GM12878 (cell line): ENCODE measurements around the gene FAM228B. TPM values are rescaled to one million over a fixed set of nuclear protein-coding genes. Genes with fewer than 3 reads are reported as not detected.
A peak's percentile ranks its signal among the peaks of the same experiment; 100 is the strongest.

ENCODE experiments used
- ATAC-seq: fragments of 200-7000 bp; cut with Tn5 transposase; 3 replicates; pipeline ENCODE4 v1.9.1; 2020; ENCODE audit warnings: mild to moderate bottlenecking, moderate library complexity
- BruUV-seq: library from RNA; stranded (reverse); fragments of 400-500 nt; replicated peaks from 2 replicates; lab custom pipeline; 2021; lab: Mats Ljungman, UMichigan
- CTCF ChIA-PET: fragments of 300-600 bp; sonication (Branson Sonifier 250); formaldehyde crosslinking; extraction: SDS; loops from one replicate; lab custom pipeline; 2021; ENCODE audit warnings: inconsistent platforms; lab: Yijun Ruan, JAX
- POLR2A ChIA-PET: fragments of 350-600 bp; formaldehyde crosslinking; extraction: SDS; loops from one replicate; lab custom pipeline; 2021; ENCODE audit warnings: inconsistent platforms; lab: Charles Lee
- RAD21 ChIA-PET: fragments of 300-600 bp; sonication (Branson Sonifier 250); formaldehyde crosslinking; loops from one replicate; lab custom pipeline; 2023; ENCODE audit warnings: antibody characterized with exemption; ENCODE audit not compliant: unreplicated experiment; lab: Charles Lee
- SMC1A ChIA-PET: fragments of 300-600 bp; sonication (Branson Sonifier 250); formaldehyde crosslinking; loops from one replicate; lab custom pipeline; 2023; ENCODE audit not compliant: unreplicated experiment, uncharacterized antibody; lab: Charles Lee
- DNase-seq: peaks from one replicate; pipeline ENCODE4 v3.0.0-alpha.2; 2011; ENCODE audit warnings: low read depth, low spot score
- FAIRE-seq: peaks from 3 replicates; lab custom pipeline; 2011; peaks lifted over from hg19 to GRCh38; lab: Jason Lieb, UNC
- H2AFZ ChIP-seq: 2 replicates; pipeline ENCODE4 v1.6.0; 2011; ENCODE audit warnings: low read depth, low read length, control low read depth; ENCODE audit not compliant: control insufficient read depth
- H3K27ac ChIP-seq: 2 replicates; pipeline ENCODE4 v1.5.1; 2011; ENCODE audit warnings: control low read depth; ENCODE audit not compliant: control insufficient read depth, insufficient read depth
- H3K27me3 ChIP-seq, 2 experiments: replicated peaks in 1 of 2; 2 replicates each; pipeline versions ENCODE4 v1.6.0 to v1.6.1; 2011; ENCODE audit warnings: low read length in 1 of 2; ENCODE audit not compliant: control insufficient read depth in 2 of 2, insufficient read depth in 2 of 2
- H3K36me3 ChIP-seq, 2 experiments: 2 replicates each; pipeline ENCODE4 v1.5.1; 2011; ENCODE audit warnings: low read length in 1 of 2; ENCODE audit not compliant: control insufficient read depth in 2 of 2, insufficient read depth in 2 of 2
- H3K4me1 ChIP-seq: 2 replicates; pipeline ENCODE4 v1.6.1; 2011; ENCODE audit warnings: mild to moderate bottlenecking, low read length, moderate library complexity, mixed read lengths; ENCODE audit not compliant: control insufficient read depth, insufficient read depth
- H3K4me2 ChIP-seq: 2 replicates; pipeline ENCODE4 v1.6.0; 2011; ENCODE audit warnings: control low read depth; ENCODE audit not compliant: control insufficient read depth, insufficient read depth
- H3K4me3 ChIP-seq: fragments of 200-600 bp; sonication (generic); 2 replicates; pipeline ENCODE4 v1.5.1; 2016
- H3K79me2 ChIP-seq: 2 replicates; pipeline ENCODE4 v1.6.0; 2011; ENCODE audit warnings: low read length; ENCODE audit not compliant: control insufficient read depth, insufficient read depth
- H3K9ac ChIP-seq: 2 replicates; pipeline ENCODE4 v1.8.0; 2011; ENCODE audit warnings: low read length, control low read depth, mixed read lengths; ENCODE audit not compliant: control insufficient read depth, insufficient read depth
- H3K9me3 ChIP-seq: replicated peaks from 3 replicates; pipeline ENCODE4 v1.5.1; 2011; ENCODE audit warnings: mild to moderate bottlenecking, low read length; ENCODE audit not compliant: control insufficient read depth, insufficient read depth
- H4K20me1 ChIP-seq: 2 replicates; pipeline ENCODE4 v1.6.0; 2011; ENCODE audit not compliant: control insufficient read depth, insufficient read depth
- BHLHE40 ChIP-seq, 2 experiments: fragments of 450-650 bp in 1 of 2; IDR thresholded peaks; 2 replicates each; pipeline ENCODE4 v1.6.1; 2011 to 2017; ENCODE audit warnings: low read depth in 2 of 2, borderline replicate concordance in 1 of 2, improper control_type of control experiment in 1 of 2, low read length in 1 of 2, mild to moderate bottlenecking in 1 of 2
- MYB ChIP-seq: fragments of 150-350 bp; IDR thresholded peaks from 2 replicates; pipeline ENCODE4 v1.6.1; 2014; ENCODE audit warnings: mild to moderate bottlenecking, low read depth, low read length, borderline replicate concordance
- NR2C1 ChIP-seq: fragments of 450-650 bp; IDR thresholded peaks from 2 replicates; pipeline ENCODE4 v1.6.1; 2017; ENCODE audit warnings: antibody characterized with exemption, mild to moderate bottlenecking, moderate library complexity
- PBX3 ChIP-seq: IDR thresholded peaks from 2 replicates; pipeline ENCODE4 v1.6.1; 2011; ENCODE audit warnings: mild to moderate bottlenecking, low read depth, low read length, moderate library complexity; ENCODE audit not compliant: insufficient replicate concordance
- RCOR1 ChIP-seq: conservative IDR thresholded peaks from 2 replicates; pipeline ENCODE4 v1.6.1; 2012; ENCODE audit warnings: low read depth, low read length, improper control_type of control experiment
- RELA ChIP-seq: fragments of 450-650 bp; IDR thresholded peaks from 2 replicates; pipeline ENCODE4 v1.8.0; 2014; ENCODE audit warnings: borderline replicate concordance; ENCODE audit not compliant: partially characterized antibody
- SMARCA5 ChIP-seq: fragments of 450-650 bp; IDR thresholded peaks from 2 replicates; pipeline ENCODE4 v1.6.1; 2017; ENCODE audit warnings: mild to moderate bottlenecking
- ZNF207 ChIP-seq: fragments of 450-650 bp; IDR thresholded peaks from 2 replicates; pipeline ENCODE4 v1.6.1; 2014; ENCODE audit warnings: antibody characterized with exemption, mild to moderate bottlenecking, borderline replicate concordance
- ZNF217 ChIP-seq: fragments of 450-650 bp; IDR thresholded peaks from 2 replicates; pipeline ENCODE4 v1.6.1; 2017; ENCODE audit warnings: antibody characterized with exemption, mild to moderate bottlenecking
- ZNF274 ChIP-seq: IDR thresholded peaks from one replicate; pipeline ENCODE4 v1.8.0; 2011; ENCODE audit not compliant: insufficient read length, insufficient read depth
- ZNF687 ChIP-seq: fragments of 450-650 bp; IDR thresholded peaks from 2 replicates; pipeline ENCODE4 v1.6.1; 2017; ENCODE audit warnings: mild to moderate bottlenecking, moderate library complexity
- WGBS: methylation state at CpG from one replicate; pipeline ENCODE4 v1.1.6; 2016; ENCODE audit warnings: low lambda C conversion rate; ENCODE audit not compliant: insufficient replicate concordance, insufficient coverage; ENCODE audit errors: missing lambda C conversion rate; 5-methylcytosine and 5-hydroxymethylcytosine counted together
- in situ Hi-C: fragments of 300-500 bp; cut with MboI; formaldehyde crosslinking; loops from 9 replicates; pipeline ENCODE4 v1.14.3; 2018; ENCODE audit warnings: mixed read lengths
- intact Hi-C: fragments of 100-400 bp; cut with micrococcal nuclease; formaldehyde crosslinking; loops from one replicate; pipeline ENCODE4 v1.14.2; 2022; ENCODE audit not compliant: unreplicated experiment
- polyA plus RNA-seq, 11 experiments: library from polyadenylated mRNA; depleted of rRNA in 4 of 11; unstranded in 6 of 11; stranded (reverse) in 5 of 11; fragments of >200 nt; fragmentation: Nextera tagmentation in 4 of 11; fragmentation: Illumina TruSeq in 1 of 11; extraction: Ambion mirVana in 4 of 11; extraction: Trizol in 1 of 11; gene quantifications; 1 replicate in 1 of 11; 2 replicates in 10 of 11; pipeline versions ENCODE4 v1.2.1 to v1.2.3, GENCODE V29; 2011 to 2016; ENCODE audit warnings: inconsistent platforms in 2 of 11, missing spikeins in 2 of 11, low read depth in 1 of 11
- total RNA-seq, 4 experiments: library from RNA; depleted of rRNA in 3 of 4; stranded (reverse); fragments of >200 nt in 3 of 4; fragmentation: Illumina TruSeq in 1 of 4; extraction: Trizol in 1 of 4; gene quantifications; 2 replicates each; pipeline versions ENCODE4 v1.2.1 to v1.2.3, GENCODE V29; 2013 to 2021
- TF ChIP-seq, protein P1 (sequence below): IDR thresholded peaks from 2 replicates; pipeline ENCODE4 v1.6.1; 2012; ENCODE audit warnings: mild to moderate bottlenecking, low read depth, low read length

FAM228B gene
- total and polyA plus RNA-seq, 10 of the 15 experiments (the other 5 are each of a cell fraction or from before 2014, with no cell fraction given) = 3.9 to 11.0 (median 7.5) TPM

GRCh38 chr2:24163601-24164000 lies 40.3 kb downstream of the FAM228B start (continued):
- no peak for TF ChIP-seq BHLHE40 (IDR thresholded peaks at IDR 0.05; ENCODE audit: borderline replicate concordance in 1 of 2, low read depth in 2 of 2, low read length in 1 of 2)
- TF ChIP-seq, all 136 proteins: peak for 0

GRCh38 chr2:24164416-24164973 lies 41.2 kb downstream of the FAM228B start:
- ChIA-PET CTCF (interaction anchor here (0.6 to 3.7 kb wide), 14 partner anchors 9 to 1031 kb away, joined by 3 to 28 read pairs (median 4); partner anchors contain the start of genes ATAD2B and TP53I3), POLR2A (interaction anchor here (1.5 kb wide), 1 partner anchor 13 kb away, joined by 4 read pairs; no protein-coding TSS in a partner anchor), RAD21 (interaction anchor here (0.6 to 1.7 kb wide), 5 partner anchors 80 to 237 kb away, joined by 3 to 11 read pairs (median 5); partner anchors contain the start of genes ATAD2B, TP53I3 and WDCP), SMC1A (interaction anchor here (0.8 to 3.3 kb wide), 8 partner anchors 8 to 340 kb away, joined by 3 to 12 read pairs (median 6); partner anchors contain the start of genes ATAD2B, FAM228B and TP53I3)
- FAIRE-seq (no peak), ATAC-seq (peak; percentile 95), DNase-seq (peak; percentile 21)
- H3K4me3 ChIP-seq = no peak overlapping the region
- 0 out of 2 replicates have a peak overlapping the region, but pooled peaks have one; percentile 31 for H3K4me2 ChIP-seq
- no peaks in the 10 kb centered on the region for H3K9me3 ChIP-seq
- H2AFZ ChIP-seq = peak overlapping the region; percentile 26
- 10% methylated on average over 8 of the region's 8 CpGs for WGBS
- H4K20me1 ChIP-seq = no peaks in the 10 kb centered on the region
- H3K27ac ChIP-seq = no peak overlapping the region; the same call in 1 of the 2 replicates
- no TSS peak for BruUV-seq
- intact Hi-C loops = loop anchor here (1.0 kb wide), 2 partner anchors 80 to 340 kb away; partner anchors contain the start of gene TP53I3
- no peaks in the 10 kb centered on the region for H3K27me3 ChIP-seq
- H3K79me2 ChIP-seq = no peaks in the 10 kb centered on the region
- H3K4me1 ChIP-seq = 0 out of 2 replicates have a peak, but pooled peaks cover 4% of the 10 kb centered on the region
- H3K36me3 ChIP-seq = no peaks in the 10 kb centered on the region
- H3K9ac ChIP-seq = no peak overlapping the region
- in situ Hi-C loops = no loop called here
- TF ChIP-seq RCOR1 (no peak), ZNF217 (no peak), NR2C1 (no peak), ZNF207 (peak; percentile 25; the same call in 1 of the 2 replicates), PBX3 (no peak), SMARCA5 (peak; percentile 74), MYB (no peak), ZNF274 (no peak), ZNF687 (no peak), RELA (no peak)
- TF ChIP-seq, protein P1, sequence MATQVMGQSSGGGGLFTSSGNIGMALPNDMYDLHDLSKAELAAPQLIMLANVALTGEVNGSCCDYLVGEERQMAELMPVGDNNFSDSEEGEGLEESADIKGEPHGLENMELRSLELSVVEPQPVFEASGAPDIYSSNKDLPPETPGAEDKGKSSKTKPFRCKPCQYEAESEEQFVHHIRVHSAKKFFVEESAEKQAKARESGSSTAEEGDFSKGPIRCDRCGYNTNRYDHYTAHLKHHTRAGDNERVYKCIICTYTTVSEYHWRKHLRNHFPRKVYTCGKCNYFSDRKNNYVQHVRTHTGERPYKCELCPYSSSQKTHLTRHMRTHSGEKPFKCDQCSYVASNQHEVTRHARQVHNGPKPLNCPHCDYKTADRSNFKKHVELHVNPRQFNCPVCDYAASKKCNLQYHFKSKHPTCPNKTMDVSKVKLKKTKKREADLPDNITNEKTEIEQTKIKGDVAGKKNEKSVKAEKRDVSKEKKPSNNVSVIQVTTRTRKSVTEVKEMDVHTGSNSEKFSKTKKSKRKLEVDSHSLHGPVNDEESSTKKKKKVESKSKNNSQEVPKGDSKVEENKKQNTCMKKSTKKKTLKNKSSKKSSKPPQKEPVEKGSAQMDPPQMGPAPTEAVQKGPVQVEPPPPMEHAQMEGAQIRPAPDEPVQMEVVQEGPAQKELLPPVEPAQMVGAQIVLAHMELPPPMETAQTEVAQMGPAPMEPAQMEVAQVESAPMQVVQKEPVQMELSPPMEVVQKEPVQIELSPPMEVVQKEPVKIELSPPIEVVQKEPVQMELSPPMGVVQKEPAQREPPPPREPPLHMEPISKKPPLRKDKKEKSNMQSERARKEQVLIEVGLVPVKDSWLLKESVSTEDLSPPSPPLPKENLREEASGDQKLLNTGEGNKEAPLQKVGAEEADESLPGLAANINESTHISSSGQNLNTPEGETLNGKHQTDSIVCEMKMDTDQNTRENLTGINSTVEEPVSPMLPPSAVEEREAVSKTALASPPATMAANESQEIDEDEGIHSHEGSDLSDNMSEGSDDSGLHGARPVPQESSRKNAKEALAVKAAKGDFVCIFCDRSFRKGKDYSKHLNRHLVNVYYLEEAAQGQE = no peak
